Measurements from ENCODE around the gene PMPCA. TPM values are rescaled to one million over a fixed set of nuclear protein-coding genes. Genes with fewer than 3 reads are reported as not detected.

PMPCA gene
- total RNA-seq, 4 donors from 2014 or later, result 29.2 to 64.4 (median 33.6) TPM

GRCh38 chr9:136437430-136437829, 27.0 kb downstream of the PMPCA start:
- ATAC-seq (ENCODE audit: low FRiP score) (no peak), DNase-seq (ENCODE audit: low spot score) (no peak)
- TF ChIP-seq CTCF (IDR thresholded peaks at IDR 0.05), result no peak

GRCh38 chr9:136437839-136438547, 27.5 kb downstream of the PMPCA start:
- no peak for TF ChIP-seq CTCF (IDR thresholded peaks at IDR 0.05)
- DNase-seq (ENCODE audit: low spot score) (no peak), ATAC-seq (ENCODE audit: low FRiP score) (no peak)

GRCh38 chr9:136438548-136439480, 28.4 kb downstream of the PMPCA start:
- no peak for TF ChIP-seq CTCF (IDR thresholded peaks at IDR 0.05)
- ATAC-seq (ENCODE audit: low FRiP score), result peak; percentile 26
- no peak for DNase-seq (ENCODE audit: low spot score)

- no peak for TF ChIP-seq CTCF (IDR thresholded peaks at IDR 0.05)
- ATAC-seq (ENCODE audit: low FRiP score) (peak; percentile 88), DNase-seq (ENCODE audit: low spot score) (peak; percentile 43)
Measured at GRCh38 chr9:136439481-136440408, 29.3 kb downstream of the PMPCA start, which contains the start of gene INPP5E. Gene INPP5E (minus strand): TSS chr9:136439845. CDS start chr9:136439419, 426 bp downstream.

GRCh38 chr9:136441191-136441680, 30.8 kb downstream of the PMPCA start:
- no peak for TF ChIP-seq CTCF (IDR thresholded peaks at IDR 0.05)
- ATAC-seq (ENCODE audit: low FRiP score) (no peak), DNase-seq (ENCODE audit: low spot score) (no peak)

GRCh38 chr9:136441681-136442245, 31.3 kb downstream of the PMPCA start:
- no peak for ATAC-seq (ENCODE audit: low FRiP score)
- no peak for DNase-seq (ENCODE audit: low spot score)
- no peak for TF ChIP-seq CTCF (IDR thresholded peaks at IDR 0.05)
